ENCODE results near the gene HEY2. TPM values are rescaled to one million over a fixed set of nuclear protein-coding genes. Genes with fewer than 3 reads are reported as not detected.

Gene HEY2
- total and polyA plus RNA-seq, 8 donors: 1.3 to 2.9 (median 1.9) TPM

DNA sequence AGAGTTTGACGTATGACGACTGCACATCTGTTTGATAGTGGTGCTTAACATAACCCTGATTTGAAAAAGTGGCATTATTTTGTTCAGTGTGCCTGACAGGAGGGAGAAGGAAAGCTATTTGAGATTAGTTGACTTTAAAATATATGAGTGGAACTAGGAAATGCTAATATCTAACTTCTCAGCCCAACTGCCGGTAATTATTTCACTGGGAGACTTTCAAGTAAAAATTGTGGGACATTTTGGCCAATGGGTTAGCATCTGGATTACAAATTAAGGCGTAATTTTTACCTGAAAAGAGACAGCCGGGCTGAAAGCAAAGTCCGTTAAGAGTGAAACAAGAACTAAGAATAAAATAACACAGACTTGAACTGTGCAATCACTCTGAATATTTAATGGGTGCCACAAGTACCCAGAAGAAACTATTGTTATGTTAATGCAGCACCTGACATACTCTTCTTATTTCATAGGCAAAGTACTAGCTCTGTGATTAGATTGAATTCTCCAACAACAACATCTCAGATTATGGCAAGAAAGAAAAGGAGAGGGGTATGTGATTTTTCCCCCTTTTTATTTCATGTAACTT lies 2.0 kb downstream of the HEY2 start:
- Histone ChIP-seq H3K9me3 (no peaks in the 10 kb centered on the region), H3K4me1 (peaks cover 0 to 20% (median 6%) of the 10 kb centered on the region in 3 donors), H3K27me3 (peaks cover 0 to 4% (median 0%) of the 10 kb centered on the region in 4 donors), H3K27ac (peak overlapping the region in 1 of 4 donors; percentile 2), H3K36me3 (no peaks in the 10 kb centered on the region), H3K4me3 (peak overlapping the region in 1 of 4 donors; percentile 66)
- DNase-seq (no peak), ATAC-seq (no peak), FAIRE-seq (no peak)
- 56 to 63% methylated on average over 6 of the region's 6 CpGs for WGBS, 2 donors
- TF ChIP-seq, protein P1, sequence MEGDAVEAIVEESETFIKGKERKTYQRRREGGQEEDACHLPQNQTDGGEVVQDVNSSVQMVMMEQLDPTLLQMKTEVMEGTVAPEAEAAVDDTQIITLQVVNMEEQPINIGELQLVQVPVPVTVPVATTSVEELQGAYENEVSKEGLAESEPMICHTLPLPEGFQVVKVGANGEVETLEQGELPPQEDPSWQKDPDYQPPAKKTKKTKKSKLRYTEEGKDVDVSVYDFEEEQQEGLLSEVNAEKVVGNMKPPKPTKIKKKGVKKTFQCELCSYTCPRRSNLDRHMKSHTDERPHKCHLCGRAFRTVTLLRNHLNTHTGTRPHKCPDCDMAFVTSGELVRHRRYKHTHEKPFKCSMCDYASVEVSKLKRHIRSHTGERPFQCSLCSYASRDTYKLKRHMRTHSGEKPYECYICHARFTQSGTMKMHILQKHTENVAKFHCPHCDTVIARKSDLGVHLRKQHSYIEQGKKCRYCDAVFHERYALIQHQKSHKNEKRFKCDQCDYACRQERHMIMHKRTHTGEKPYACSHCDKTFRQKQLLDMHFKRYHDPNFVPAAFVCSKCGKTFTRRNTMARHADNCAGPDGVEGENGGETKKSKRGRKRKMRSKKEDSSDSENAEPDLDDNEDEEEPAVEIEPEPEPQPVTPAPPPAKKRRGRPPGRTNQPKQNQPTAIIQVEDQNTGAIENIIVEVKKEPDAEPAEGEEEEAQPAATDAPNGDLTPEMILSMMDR (IDR thresholded peaks at IDR 0.05): no peak
- intact Hi-C loops (cut with DNase I): no loop called here

DNA sequence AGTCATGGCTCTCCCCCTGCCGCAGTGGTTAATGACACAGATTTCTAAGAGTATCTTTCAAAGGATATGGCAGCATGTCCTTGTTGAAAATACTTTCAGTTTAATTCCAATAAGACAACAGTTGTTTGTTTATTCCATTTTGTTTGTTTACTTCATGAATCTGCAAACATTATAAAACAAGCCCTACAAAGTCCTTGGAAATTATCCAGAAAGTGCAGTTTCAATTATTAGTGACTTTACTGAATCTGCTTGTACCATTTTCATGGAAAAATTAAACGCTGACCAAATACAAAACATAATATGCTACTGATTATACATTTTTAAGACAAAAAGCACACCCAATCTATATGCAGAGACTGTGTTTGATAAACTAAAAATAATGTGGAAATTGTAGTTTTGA lies 3.3 kb downstream of the HEY2 start:
- DNase-seq: no peak
- H3K36me3 ChIP-seq: no peaks in the 10 kb centered on the region
- H3K27me3 ChIP-seq: peaks cover 0 to 4% (median 0%) of the 10 kb centered on the region in 4 donors
- no peaks in the 10 kb centered on the region for H3K9me3 ChIP-seq
- TF ChIP-seq, protein P1 (IDR thresholded peaks at IDR 0.05): no peak
- peak overlapping the region in 2 of 4 donors; percentile 8 to 56 for H3K27ac ChIP-seq
- FAIRE-seq: no peak
- peaks cover 0 to 20% (median 6%) of the 10 kb centered on the region in 3 donors for H3K4me1 ChIP-seq
- WGBS, 2 donors: 72 to 80% methylated on average over 2 of the region's 2 CpGs
- intact Hi-C loops (cut with DNase I): no loop called here
- H3K4me3 ChIP-seq: no peak overlapping the region
- no peak for ATAC-seq

DNA sequence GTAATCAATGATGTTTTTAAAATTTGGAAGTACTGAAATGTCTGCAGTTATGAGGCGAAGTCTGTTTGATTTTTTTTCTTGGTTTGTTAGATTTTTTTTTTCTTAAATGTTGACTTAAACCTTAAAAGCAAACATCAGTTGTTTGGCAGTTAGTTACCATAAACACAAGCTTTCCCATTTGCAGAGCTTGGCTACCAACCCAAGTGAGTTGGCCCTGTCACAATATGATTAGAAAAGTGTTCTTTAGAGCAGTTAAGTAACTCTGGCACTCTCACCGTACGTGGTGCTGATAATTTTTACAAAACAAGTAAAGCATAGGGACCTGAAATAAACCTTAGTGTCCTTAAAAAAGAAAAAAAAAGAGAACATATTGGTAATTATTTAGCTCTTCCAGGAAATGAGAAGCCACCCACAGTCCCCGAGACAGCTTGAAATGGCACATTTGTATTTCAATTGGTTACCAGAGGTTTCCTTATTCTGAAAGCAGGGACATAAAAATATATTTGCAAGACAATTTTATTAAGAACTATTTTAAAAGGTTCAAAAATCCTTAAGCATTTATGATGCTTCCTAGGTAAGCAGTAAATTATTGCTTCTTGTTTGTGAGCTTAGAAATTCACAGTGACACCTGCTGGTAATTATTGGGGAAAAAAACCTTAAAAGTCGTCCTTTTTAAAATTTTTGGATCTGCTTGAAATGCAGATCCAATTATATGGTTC lies 3.9 kb downstream of the HEY2 start:
- intact Hi-C loops (cut with DNase I): no loop called here
- peak in 2 of 4 donors; percentile 11 to 31 for ATAC-seq
- FAIRE-seq: peak; percentile 91
- H3K36me3 ChIP-seq: no peaks in the 10 kb centered on the region
- peak overlapping the region in 2 of 4 donors; percentile 8 to 56 for H3K27ac ChIP-seq
- peaks cover 0 to 4% (median 0%) of the 10 kb centered on the region in 4 donors for H3K27me3 ChIP-seq
- 26 to 34% methylated on average over 5 of the region's 5 CpGs for WGBS, 2 donors
- TF ChIP-seq, protein P1 (IDR thresholded peaks at IDR 0.05): peak in 2 of 4 donors; percentile 23 to 27
- peaks cover 0 to 20% (median 6%) of the 10 kb centered on the region in 3 donors for H3K4me1 ChIP-seq
- H3K4me3 ChIP-seq: no peak overlapping the region
- DNase-seq: peak in 4 of 6 donors; percentile 31 to 64 (median 46)
- H3K9me3 ChIP-seq: no peaks in the 10 kb centered on the region

DNA sequence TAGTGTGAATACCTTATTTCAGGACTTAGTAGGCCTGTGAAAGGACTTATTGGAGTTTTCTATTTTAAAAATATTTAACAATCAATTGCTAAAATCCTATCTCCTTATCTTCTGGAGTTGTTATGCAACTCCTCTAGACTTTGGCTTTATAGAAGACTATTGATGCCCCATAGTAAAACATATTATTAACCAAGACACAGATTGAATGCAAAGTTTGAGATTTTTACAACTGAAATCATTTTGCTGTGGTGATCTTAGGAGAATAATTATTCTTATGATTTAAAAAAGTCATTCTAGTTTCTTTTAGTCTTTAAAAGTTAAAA lies 4.5 kb downstream of the HEY2 start:
- Histone ChIP-seq H3K27ac (peak overlapping the region in 2 of 4 donors; percentile 8 to 56), H3K4me1 (peaks cover 0 to 20% (median 6%) of the 10 kb centered on the region in 3 donors), H3K9me3 (no peaks in the 10 kb centered on the region), H3K4me3 (no peak overlapping the region), H3K27me3 (peaks cover 0 to 4% (median 0%) of the 10 kb centered on the region in 4 donors), H3K36me3 (no peaks in the 10 kb centered on the region)
- TF ChIP-seq, protein P1 (IDR thresholded peaks at IDR 0.05): no peak
- no peak for ATAC-seq
- DNase-seq: no peak
- FAIRE-seq: no peak
- intact Hi-C loops (cut with DNase I): no loop called here

DNA sequence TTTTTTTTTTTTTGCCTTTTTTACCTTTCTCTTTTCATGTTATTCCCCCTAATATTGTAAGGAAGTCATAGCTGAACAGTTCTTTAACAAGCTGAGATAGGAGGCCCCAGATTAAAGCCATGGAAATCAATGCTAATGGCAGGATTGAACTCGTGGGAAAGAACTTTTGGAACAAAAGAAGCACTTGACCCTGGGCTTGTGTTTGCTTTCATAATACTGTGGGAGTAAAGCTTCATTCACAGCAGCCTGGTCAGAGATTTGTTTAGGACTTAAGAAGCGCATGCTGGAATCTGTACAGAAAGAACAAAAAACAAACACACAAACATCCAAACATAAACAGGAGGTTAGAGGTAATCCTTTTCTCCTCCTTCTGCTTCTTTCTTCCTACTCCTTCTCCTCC lies 5.1 kb downstream of the HEY2 start:
- ATAC-seq: no peak
- FAIRE-seq: no peak

More for the DNA sequence above, 5.1 kb downstream of the HEY2 start:
- TF ChIP-seq, protein P1 (IDR thresholded peaks at IDR 0.05): no peak
- DNase-seq: no peak
- H3K27me3 ChIP-seq: peaks cover 0 to 4% (median 0%) of the 10 kb centered on the region in 4 donors
- no peak overlapping the region for H3K4me3 ChIP-seq
- peaks cover 0 to 20% (median 6%) of the 10 kb centered on the region in 3 donors for H3K4me1 ChIP-seq
- no peaks in the 10 kb centered on the region for H3K9me3 ChIP-seq
- H3K36me3 ChIP-seq: peaks cover 0 to 2% (median 0%) of the 10 kb centered on the region in 3 donors
- no peak overlapping the region for H3K27ac ChIP-seq
- intact Hi-C loops (cut with DNase I): no loop called here
- WGBS, 2 donors: 21 to 24% methylated on average over 2 of the region's 2 CpGs

Measured in pancreas (tissue), 10 donors.